ENCODE measurements around the gene ZNF324. TPM values are rescaled to one million over a fixed set of nuclear protein-coding genes. Genes with fewer than 3 reads are reported as not detected.
A peak's percentile ranks its signal among the peaks of the same experiment; 100 is the strongest.

Gene ZNF324
- total and polyA plus RNA-seq, 2 of the 13 experiments (the other 11 are each of a cell fraction or from before 2014, with no cell fraction given) = 1.1 to 4.7 TPM

DNA sequence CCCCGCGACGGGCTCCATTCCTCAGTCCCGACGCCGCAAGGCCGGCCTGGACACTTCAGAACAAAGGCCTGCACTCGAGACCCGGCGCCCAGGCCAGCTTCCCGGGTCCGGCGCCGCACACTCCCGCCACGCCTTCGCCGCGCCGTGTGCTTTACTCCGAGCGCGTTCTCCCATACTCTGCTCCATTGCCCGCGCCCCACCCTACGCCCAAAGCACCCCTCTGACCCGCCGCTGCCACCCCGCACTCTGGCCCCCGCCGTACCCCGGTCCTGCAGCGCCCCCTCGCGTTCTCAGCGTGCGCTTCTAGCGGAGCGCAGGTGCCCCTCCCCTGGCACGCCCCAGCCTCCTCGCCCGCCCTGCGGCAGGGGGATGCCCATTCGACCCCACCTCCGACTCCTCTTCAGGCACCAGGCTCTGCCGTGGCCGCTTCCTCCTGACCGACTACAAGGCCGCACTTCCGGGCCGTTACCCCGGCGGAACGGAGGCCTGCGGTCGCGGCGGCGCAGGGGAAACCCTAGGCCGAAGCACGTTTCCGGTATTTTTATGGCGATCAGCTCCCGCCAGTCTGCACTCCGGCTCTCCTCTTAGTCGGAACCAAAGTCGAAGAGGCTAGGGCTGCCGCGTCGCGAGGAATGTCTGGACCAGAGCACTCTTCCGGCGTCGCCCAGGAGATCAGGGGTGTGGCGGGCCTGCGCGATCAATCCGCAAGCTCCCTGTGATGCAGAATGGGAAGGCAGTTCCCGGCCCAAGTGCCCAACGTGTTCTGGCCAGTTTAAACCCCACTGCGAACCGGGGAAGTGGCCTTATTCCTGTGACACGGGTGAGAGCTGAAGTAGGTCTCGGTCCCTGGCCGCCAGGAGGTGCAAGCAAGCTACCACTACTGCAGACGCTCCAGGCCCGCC lies 52.7 kb downstream of the ZNF324 start, which contains the start of gene ZBTB45 (continued):
- peak; percentile 97 for TF ChIP-seq HOXA3 (CRISPR knock-in tag; IDR thresholded peaks at IDR 0.05)
- no peak for TF ChIP-seq ATRX (CRISPR knock-in tag; IDR thresholded peaks at IDR 0.05; ENCODE audit: borderline replicate concordance)
- TF ChIP-seq KLF15 (CRISPR knock-in tag; IDR thresholded peaks at IDR 0.05; ENCODE audit: borderline replicate concordance) = peak; percentile 89; the same call in 1 of the 2 replicates
- TF ChIP-seq, protein P1, sequence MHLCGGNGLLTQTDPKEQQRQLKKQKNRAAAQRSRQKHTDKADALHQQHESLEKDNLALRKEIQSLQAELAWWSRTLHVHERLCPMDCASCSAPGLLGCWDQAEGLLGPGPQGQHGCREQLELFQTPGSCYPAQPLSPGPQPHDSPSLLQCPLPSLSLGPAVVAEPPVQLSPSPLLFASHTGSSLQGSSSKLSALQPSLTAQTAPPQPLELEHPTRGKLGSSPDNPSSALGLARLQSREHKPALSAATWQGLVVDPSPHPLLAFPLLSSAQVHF (CRISPR knock-in tag; IDR thresholded peaks at IDR 0.05) = peak; percentile 81
- TF ChIP-seq NFATC3 (CRISPR knock-in tag; IDR thresholded peaks at IDR 0.05) = peak; percentile 96; the same call in 1 of the 2 replicates
- peak; percentile 59 for TF ChIP-seq CCAR2 (optimal IDR thresholded peaks at IDR 0.05; ENCODE audit: low read depth, low read length)
- no peak for TF ChIP-seq LCORL (IDR thresholded peaks at IDR 0.05)
- TF ChIP-seq LCORL (CRISPR knock-in tag; IDR thresholded peaks at IDR 0.05) = peak; percentile 91
- TF ChIP-seq TEAD2 (CRISPR knock-in tag; IDR thresholded peaks at IDR 0.05) = no peak
- no peak for TF ChIP-seq ZNF430 (CRISPR knock-in tag; IDR thresholded peaks at IDR 0.05)
- TF ChIP-seq NCOA1 (CRISPR knock-in tag; IDR thresholded peaks at IDR 0.05) = peak; percentile 93; the same call in 1 of the 2 replicates
- TF ChIP-seq, protein P2, sequence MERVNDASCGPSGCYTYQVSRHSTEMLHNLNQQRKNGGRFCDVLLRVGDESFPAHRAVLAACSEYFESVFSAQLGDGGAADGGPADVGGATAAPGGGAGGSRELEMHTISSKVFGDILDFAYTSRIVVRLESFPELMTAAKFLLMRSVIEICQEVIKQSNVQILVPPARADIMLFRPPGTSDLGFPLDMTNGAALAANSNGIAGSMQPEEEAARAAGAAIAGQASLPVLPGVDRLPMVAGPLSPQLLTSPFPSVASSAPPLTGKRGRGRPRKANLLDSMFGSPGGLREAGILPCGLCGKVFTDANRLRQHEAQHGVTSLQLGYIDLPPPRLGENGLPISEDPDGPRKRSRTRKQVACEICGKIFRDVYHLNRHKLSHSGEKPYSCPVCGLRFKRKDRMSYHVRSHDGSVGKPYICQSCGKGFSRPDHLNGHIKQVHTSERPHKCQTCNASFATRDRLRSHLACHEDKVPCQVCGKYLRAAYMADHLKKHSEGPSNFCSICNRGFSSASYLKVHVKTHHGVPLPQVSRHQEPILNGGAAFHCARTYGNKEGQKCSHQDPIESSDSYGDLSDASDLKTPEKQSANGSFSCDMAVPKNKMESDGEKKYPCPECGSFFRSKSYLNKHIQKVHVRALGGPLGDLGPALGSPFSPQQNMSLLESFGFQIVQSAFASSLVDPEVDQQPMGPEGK (CRISPR knock-in tag; IDR thresholded peaks at IDR 0.05) = peak; percentile 76
- no peak for TF ChIP-seq MTA3 (CRISPR knock-in tag; IDR thresholded peaks at IDR 0.05)
- TF ChIP-seq, protein P3, sequence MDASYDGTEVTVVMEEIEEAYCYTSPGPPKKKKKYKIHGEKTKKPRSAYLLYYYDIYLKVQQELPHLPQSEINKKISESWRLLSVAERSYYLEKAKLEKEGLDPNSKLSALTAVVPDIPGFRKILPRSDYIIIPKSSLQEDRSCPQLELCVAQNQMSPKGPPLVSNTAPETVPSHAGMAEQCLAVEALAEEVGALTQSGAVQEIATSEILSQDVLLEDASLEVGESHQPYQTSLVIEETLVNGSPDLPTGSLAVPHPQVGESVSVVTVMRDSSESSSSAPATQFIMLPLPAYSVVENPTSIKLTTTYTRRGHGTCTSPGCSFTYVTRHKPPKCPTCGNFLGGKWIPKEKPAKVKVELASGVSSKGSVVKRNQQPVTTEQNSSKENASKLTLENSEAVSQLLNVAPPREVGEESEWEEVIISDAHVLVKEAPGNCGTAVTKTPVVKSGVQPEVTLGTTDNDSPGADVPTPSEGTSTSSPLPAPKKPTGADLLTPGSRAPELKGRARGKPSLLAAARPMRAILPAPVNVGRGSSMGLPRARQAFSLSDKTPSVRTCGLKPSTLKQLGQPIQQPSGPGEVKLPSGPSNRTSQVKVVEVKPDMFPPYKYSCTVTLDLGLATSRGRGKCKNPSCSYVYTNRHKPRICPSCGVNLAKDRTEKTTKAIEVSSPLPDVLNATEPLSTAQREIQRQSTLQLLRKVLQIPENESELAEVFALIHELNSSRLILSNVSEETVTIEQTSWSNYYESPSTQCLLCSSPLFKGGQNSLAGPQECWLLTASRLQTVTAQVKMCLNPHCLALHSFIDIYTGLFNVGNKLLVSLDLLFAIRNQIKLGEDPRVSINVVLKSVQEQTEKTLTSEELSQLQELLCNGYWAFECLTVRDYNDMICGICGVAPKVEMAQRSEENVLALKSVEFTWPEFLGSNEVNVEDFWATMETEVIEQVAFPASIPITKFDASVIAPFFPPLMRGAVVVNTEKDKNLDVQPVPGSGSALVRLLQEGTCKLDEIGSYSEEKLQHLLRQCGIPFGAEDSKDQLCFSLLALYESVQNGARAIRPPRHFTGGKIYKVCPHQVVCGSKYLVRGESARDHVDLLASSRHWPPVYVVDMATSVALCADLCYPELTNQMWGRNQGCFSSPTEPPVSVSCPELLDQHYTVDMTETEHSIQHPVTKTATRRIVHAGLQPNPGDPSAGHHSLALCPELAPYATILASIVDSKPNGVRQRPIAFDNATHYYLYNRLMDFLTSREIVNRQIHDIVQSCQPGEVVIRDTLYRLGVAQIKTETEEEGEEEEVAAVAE (CRISPR knock-in tag; IDR thresholded peaks at IDR 0.05; ENCODE audit: borderline replicate concordance) = peak; percentile 94
- TF ChIP-seq NKX3-1 (CRISPR knock-in tag; IDR thresholded peaks at IDR 0.05) = 0 out of 2 replicates have a peak, but pooled peaks have one; percentile 64
- TF ChIP-seq ZFY (CRISPR knock-in tag; IDR thresholded peaks at IDR 0.05) = peak; percentile 99
- TF ChIP-seq, protein P4, sequence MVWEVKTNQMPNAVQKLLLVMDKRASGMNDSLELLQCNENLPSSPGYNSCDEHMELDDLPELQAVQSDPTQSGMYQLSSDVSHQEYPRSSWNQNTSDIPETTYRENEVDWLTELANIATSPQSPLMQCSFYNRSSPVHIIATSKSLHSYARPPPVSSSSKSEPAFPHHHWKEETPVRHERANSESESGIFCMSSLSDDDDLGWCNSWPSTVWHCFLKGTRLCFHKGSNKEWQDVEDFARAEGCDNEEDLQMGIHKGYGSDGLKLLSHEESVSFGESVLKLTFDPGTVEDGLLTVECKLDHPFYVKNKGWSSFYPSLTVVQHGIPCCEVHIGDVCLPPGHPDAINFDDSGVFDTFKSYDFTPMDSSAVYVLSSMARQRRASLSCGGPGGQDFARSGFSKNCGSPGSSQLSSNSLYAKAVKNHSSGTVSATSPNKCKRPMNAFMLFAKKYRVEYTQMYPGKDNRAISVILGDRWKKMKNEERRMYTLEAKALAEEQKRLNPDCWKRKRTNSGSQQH (CRISPR knock-in tag; IDR thresholded peaks at IDR 0.05; ENCODE audit: low read depth) = no peak
- TF ChIP-seq, protein P5, sequence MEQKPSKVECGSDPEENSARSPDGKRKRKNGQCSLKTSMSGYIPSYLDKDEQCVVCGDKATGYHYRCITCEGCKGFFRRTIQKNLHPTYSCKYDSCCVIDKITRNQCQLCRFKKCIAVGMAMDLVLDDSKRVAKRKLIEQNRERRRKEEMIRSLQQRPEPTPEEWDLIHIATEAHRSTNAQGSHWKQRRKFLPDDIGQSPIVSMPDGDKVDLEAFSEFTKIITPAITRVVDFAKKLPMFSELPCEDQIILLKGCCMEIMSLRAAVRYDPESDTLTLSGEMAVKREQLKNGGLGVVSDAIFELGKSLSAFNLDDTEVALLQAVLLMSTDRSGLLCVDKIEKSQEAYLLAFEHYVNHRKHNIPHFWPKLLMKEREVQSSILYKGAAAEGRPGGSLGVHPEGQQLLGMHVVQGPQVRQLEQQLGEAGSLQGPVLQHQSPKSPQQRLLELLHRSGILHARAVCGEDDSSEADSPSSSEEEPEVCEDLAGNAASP (CRISPR knock-in tag; IDR thresholded peaks at IDR 0.05; ENCODE audit: borderline replicate concordance) = peak; percentile 59; the same call in 1 of the 2 replicates
- TF ChIP-seq HDAC2 (CRISPR knock-in tag; IDR thresholded peaks at IDR 0.05) = peak; percentile 91
- no peak for TF ChIP-seq ZNF484 (CRISPR knock-in tag; IDR thresholded peaks at IDR 0.05; ENCODE audit: borderline replicate concordance, low read depth)
